ENCODE measurements around the gene SNX12. TPM values are rescaled to one million over a fixed set of nuclear protein-coding genes. Genes with fewer than 3 reads are reported as not detected.

The SNX12 gene
- total RNA-seq = 10 to 100 TPM; 45.0 to 65.7 (median 51.7) TPM

DNA sequence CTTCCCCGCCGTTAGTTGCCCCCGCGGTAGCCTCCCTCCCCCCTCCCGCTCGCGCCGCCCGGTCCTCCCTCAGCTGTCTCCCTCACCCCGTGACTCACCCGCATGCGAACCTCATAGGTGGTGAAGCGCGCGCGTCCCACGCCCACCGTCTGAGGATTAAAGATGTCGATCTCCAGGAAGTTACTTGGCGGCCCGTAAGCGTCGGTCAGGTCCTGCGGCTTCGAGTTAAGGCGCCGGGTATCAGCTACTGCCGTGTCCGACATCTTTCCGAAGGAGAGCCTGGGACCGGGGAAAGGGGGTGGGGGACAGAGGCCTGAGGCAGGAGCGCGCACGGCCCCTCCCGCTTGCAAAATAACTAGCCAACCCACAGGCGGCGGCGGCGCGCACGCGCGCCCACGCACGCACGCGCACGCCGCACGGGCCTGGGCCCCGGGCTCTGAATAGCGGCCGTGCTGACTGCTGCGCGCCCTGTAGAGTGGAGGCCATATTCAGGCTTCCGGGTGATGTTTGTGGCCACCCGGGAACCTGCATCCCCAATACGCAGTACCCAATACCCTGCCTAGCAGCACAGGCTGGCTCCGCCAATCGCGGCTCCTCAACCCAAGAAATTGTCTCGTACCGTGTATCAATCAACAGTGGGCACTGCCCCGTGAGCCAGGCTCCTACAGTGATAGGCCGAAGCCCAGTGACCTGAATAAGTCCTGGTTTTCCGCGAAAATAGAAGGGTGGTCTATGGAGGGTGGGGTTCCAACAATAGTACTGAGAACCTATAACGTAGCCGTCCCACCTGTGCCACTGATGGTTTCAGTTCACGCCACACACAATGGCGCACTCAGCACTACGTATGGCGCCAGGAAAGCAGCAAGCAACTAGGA is at the start of gene SNX12:
SNX12 (minus strand) TSS at position 291 of the 875 bp plus-strand sequence; CDS start at position 263, 28 bp downstream.
- Histone ChIP-seq H3K36me3 (no peaks in the 10 kb centered on the region), H3K4me1 (peaks cover 0 to 4% of the 10 kb centered on the region in 2 donors), H3K9me3 (no peaks in the 10 kb centered on the region), H3K4me3 (replicated peaks in 1 of 3) (peak within 1 kb of the TSS in 2 of 3 donors; percentile 39 to 62), H3K27me3 (no peaks in the 10 kb centered on the region), H3K27ac (peak within 1 kb of the TSS; percentile 62 to 83 (median 77))
- peak in 1 of 2 donors; percentile 62 for TF ChIP-seq POLR2A (IDR thresholded peaks at IDR 0.05)
- TF ChIP-seq, protein P1, sequence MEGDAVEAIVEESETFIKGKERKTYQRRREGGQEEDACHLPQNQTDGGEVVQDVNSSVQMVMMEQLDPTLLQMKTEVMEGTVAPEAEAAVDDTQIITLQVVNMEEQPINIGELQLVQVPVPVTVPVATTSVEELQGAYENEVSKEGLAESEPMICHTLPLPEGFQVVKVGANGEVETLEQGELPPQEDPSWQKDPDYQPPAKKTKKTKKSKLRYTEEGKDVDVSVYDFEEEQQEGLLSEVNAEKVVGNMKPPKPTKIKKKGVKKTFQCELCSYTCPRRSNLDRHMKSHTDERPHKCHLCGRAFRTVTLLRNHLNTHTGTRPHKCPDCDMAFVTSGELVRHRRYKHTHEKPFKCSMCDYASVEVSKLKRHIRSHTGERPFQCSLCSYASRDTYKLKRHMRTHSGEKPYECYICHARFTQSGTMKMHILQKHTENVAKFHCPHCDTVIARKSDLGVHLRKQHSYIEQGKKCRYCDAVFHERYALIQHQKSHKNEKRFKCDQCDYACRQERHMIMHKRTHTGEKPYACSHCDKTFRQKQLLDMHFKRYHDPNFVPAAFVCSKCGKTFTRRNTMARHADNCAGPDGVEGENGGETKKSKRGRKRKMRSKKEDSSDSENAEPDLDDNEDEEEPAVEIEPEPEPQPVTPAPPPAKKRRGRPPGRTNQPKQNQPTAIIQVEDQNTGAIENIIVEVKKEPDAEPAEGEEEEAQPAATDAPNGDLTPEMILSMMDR (IDR thresholded peaks at IDR 0.05) = peak in 2 of 6 experiments; percentile 39 to 98
- intact Hi-C loops (cut with DNase I) = no loop called here
- WGBS, 2 donors = 1 to 3% methylated on average over 5 to 21 of the region's 73 CpGs
- peak; percentile 91 to 92 for DNase-seq

DNA sequence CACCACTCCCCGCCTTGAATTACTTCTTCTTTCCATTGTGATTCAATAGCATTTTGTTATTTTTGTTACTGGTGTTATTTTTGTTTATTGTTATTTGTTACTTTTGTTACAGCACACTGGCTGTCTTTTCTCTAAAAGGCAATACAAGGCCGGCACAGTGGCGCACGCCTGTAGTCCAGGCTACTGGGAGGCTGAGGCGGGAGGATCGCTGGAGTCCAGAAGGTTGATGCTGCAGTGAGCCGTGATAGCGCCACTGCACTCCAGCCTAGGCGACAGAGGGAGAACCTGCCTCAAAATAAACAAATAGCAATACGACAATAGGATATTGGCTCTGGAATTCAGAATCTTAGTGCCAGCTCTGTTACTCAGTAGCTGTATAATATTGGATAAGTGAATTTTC is 49.2 kb upstream of the SNX12 start:
- Histone ChIP-seq H3K27me3 (no peaks in the 10 kb centered on the region), H3K27ac (no peak overlapping the region), H3K9me3 (no peaks in the 10 kb centered on the region), H3K4me3 (replicated peaks in 1 of 3) (no peak overlapping the region), H3K36me3 (peaks cover 9 to 10% of the 10 kb centered on the region in 2 donors), H3K4me1 (peaks cover 5 to 7% of the 10 kb centered on the region in 2 donors)
- TF ChIP-seq, protein P1 (IDR thresholded peaks at IDR 0.05) = no peak
- no peak for TF ChIP-seq POLR2A (IDR thresholded peaks at IDR 0.05)
- no peak for DNase-seq
- intact Hi-C loops (cut with DNase I) = no loop called here
- WGBS, 2 donors = 81 to 83% methylated on average over 10 of the region's 10 CpGs

GRCh38 chrX:71111921-71112431 is 43.8 kb upstream of the SNX12 start:
- H3K4me3 ChIP-seq (replicated peaks in 1 of 3) = no peak overlapping the region
- H3K27ac ChIP-seq = no peak overlapping the region
- no peaks in the 10 kb centered on the region for H3K27me3 ChIP-seq
- no peaks in the 10 kb centered on the region for H3K36me3 ChIP-seq
- H3K4me1 ChIP-seq = no peaks in the 10 kb centered on the region
- WGBS, 2 donors = 70 to 85% methylated on average over 5 of the region's 5 CpGs
- intact Hi-C loops (cut with DNase I) = no loop called here
- TF ChIP-seq POLR2A (IDR thresholded peaks at IDR 0.05) = no peak
- TF ChIP-seq, protein P1 (IDR thresholded peaks at IDR 0.05) = no peak
- H3K9me3 ChIP-seq = no peaks in the 10 kb centered on the region
- DNase-seq = no peak

DNA sequence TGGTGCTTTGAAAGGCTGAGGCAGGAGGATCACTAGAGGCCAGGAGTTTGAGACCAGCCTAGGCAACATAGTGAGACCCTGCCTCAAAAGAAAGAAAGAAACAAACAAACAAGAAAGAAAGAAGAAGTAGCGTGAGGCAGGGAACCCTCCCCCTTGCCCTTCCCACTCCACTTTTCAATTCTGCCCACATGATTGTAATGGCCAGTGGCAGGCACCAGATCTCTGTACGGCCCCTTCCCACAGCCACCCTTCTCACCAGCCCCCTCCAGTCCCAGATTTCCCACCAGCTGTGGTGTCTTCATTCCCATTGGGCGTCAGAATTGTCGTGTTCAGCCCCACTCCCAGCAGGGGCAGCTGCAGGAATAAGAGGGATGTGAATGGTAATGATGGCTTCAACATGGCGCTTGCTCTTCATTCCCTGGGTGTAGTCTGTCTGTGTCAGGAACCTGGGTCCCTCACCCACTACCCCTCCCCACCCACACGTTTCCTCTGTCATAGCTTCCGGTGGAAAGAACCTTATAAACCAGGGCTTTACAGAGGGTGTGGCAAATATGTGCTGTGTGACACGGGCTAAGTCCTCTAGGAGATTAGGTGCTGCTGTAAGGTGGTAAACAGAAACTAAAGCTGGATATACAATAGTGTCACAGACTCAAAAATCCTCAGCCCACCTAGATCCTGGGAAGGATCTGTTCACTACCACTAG is 43.2 kb upstream of the SNX12 start, which contains the start of gene IL2RG:
IL2RG (minus strand) TSS at position 437 of the 703 bp plus-strand sequence; CDS start at position 399, 38 bp downstream.
- H3K27ac ChIP-seq = no peak within 1 kb of the TSS
- no peak for TF ChIP-seq POLR2A (IDR thresholded peaks at IDR 0.05)
- TF ChIP-seq, protein P1 (IDR thresholded peaks at IDR 0.05) = no peak
- peak in 1 of 2 donors; percentile 10 for DNase-seq
- H3K9me3 ChIP-seq = no peaks in the 10 kb centered on the region
- H3K27me3 ChIP-seq = no peaks in the 10 kb centered on the region
- no peaks in the 10 kb centered on the region for H3K4me1 ChIP-seq
- 58 to 67% methylated on average over 7 to 8 of the region's 8 CpGs for WGBS, 2 donors
- H3K36me3 ChIP-seq = no peaks in the 10 kb centered on the region
- H3K4me3 ChIP-seq (replicated peaks in 1 of 3) = no peak within 1 kb of the TSS
- intact Hi-C loops (cut with DNase I) = no loop called here

Data from thyroid gland (tissue), 4 donors.